HepG2 (cell line): ENCODE measurements around the gene WDR89. TPM values are rescaled to one million over a fixed set of nuclear protein-coding genes. Genes with fewer than 3 reads are reported as not detected.

ENCODE experiments used
- ATAC-seq: fragments of 200-7000 bp; cut with Tn5 transposase; 3 replicates; pipeline ENCODE4 v1.9.1; 2020; ENCODE audit warnings: mild to moderate bottlenecking, moderate library complexity
- Bru-seq: library from RNA; stranded (reverse); fragments of 400-500 nt; gene quantifications from one replicate; lab custom pipeline; 2021; lab: Mats Ljungman, UMichigan
- BruChase-seq, 2 experiments: library from RNA; stranded (reverse); fragments of 400-500 nt; gene quantifications; one replicate each; lab custom pipeline; 2021; lab: Mats Ljungman, UMichigan
- BruUV-seq: library from RNA; stranded (reverse); fragments of 400-500 nt; replicated peaks from 2 replicates; lab custom pipeline; 2021; lab: Mats Ljungman, UMichigan
- CTCF ChIA-PET: fragments of 300-600 bp; formaldehyde crosslinking; extraction: SDS; loops from one replicate; lab custom pipeline; 2021; ENCODE audit warnings: low total read pairs, inconsistent platforms, low intra/inter-chr PET ratio; lab: Yijun Ruan, JAX
- POLR2A ChIA-PET: fragments of 350-600 bp; sonication (Branson Sonifier 250); formaldehyde crosslinking; loops from one replicate; lab custom pipeline; 2020; ENCODE audit warnings: antibody characterized with exemption, inconsistent platforms; lab: Yijun Ruan, JAX
- DNase-seq: peaks from one replicate; pipeline ENCODE4 v3.0.0-alpha.2; 2015; ENCODE audit warnings: low spot score
- FAIRE-seq: peaks from 3 replicates; lab custom pipeline; 2011; peaks lifted over from hg19 to GRCh38; lab: Jason Lieb, UNC
- H2AFZ ChIP-seq: one replicate; pipeline ENCODE4 v1.6.1; 2011; ENCODE audit warnings: low read length, inconsistent platforms
- H3K27ac ChIP-seq: fragments of 300-600 bp; 3 replicates; pipeline ENCODE4 v1.8.0; 2011; ENCODE audit warnings: mixed run types, mild to moderate bottlenecking, mixed read lengths, low read length, inconsistent platforms; ENCODE audit not compliant: insufficient read depth; ENCODE audit errors: extremely low read length
- H3K27me3 ChIP-seq, 2 experiments: fragments of 200-600 bp in 1 of 2; 2 replicates in 1 of 2; 3 replicates in 1 of 2; pipeline versions ENCODE4 v1.6.0 to v1.8.0; 2011; ENCODE audit warnings: low read length in 2 of 2, mild to moderate bottlenecking in 2 of 2, moderate library complexity in 2 of 2, inconsistent platforms in 1 of 2; ENCODE audit not compliant: insufficient read depth in 2 of 2, control insufficient read depth in 1 of 2
- H3K36me3 ChIP-seq, 2 experiments: fragments of 200-600 bp in 1 of 2; replicated peaks in 1 of 2; 2 replicates in 1 of 2; 3 replicates in 1 of 2; pipeline versions ENCODE4 v1.5.1 to v1.8.0; 2011; ENCODE audit warnings: low read length in 2 of 2, inconsistent platforms in 1 of 2; ENCODE audit not compliant: insufficient read depth in 2 of 2, control insufficient read depth in 1 of 2
- H3K4me1 ChIP-seq: 2 replicates; pipeline ENCODE4 v1.5.1; 2012; ENCODE audit warnings: low read length, inconsistent platforms; ENCODE audit not compliant: insufficient read depth
- H3K4me2 ChIP-seq: 2 replicates; pipeline ENCODE4 v1.6.0; 2011; ENCODE audit warnings: low read depth, low read length, inconsistent platforms
- H3K4me3 ChIP-seq, 3 experiments: fragments of 200-600 bp in 1 of 3; sonication (generic), shearing (Covaris generic) in 1 of 3; replicated peaks in 1 of 3; 2 replicates each; pipeline ENCODE4 v1.5.1; 2011 to 2016; ENCODE audit warnings: low read length in 3 of 3, inconsistent platforms in 2 of 3, low read depth in 2 of 3, mild to moderate bottlenecking in 2 of 3, control low read depth in 1 of 3, mixed read lengths in 1 of 3; ENCODE audit not compliant: insufficient read depth in 1 of 3
- H3K79me2 ChIP-seq: one replicate; pipeline ENCODE4 v1.6.1; 2011; ENCODE audit warnings: low read length, inconsistent platforms; ENCODE audit not compliant: insufficient read depth
- H3K9ac ChIP-seq: 2 replicates; pipeline ENCODE4 v1.6.0; 2011; ENCODE audit warnings: mild to moderate bottlenecking, low read depth, low read length, inconsistent platforms; ENCODE audit not compliant: insufficient read depth
- H3K9me3 ChIP-seq: 2 replicates; pipeline ENCODE4 v1.5.1; 2012; ENCODE audit warnings: mild to moderate bottlenecking, low read length
- H4K20me1 ChIP-seq: 2 replicates; pipeline ENCODE4 v1.6.0; 2011; ENCODE audit warnings: inconsistent platforms, mild to moderate bottlenecking, low read length, moderate library complexity; ENCODE audit not compliant: insufficient read depth
- ARNT2 ChIP-seq: sonication (generic); formaldehyde crosslinking; IDR thresholded peaks from 2 replicates; pipeline ENCODE4 v1.8.0; 2022; ENCODE audit warnings: mild to moderate bottlenecking, low read depth, missing genetic modification reagents, moderate library complexity
- HOXA5 ChIP-seq: sonication (generic); formaldehyde crosslinking; IDR thresholded peaks from 2 replicates; pipeline ENCODE4 v1.4.0; 2020; ENCODE audit warnings: missing genetic modification reagents
- ZKSCAN5 ChIP-seq: sonication (generic); formaldehyde crosslinking; IDR thresholded peaks from 2 replicates; pipeline ENCODE4 v1.5.1; 2020; ENCODE audit warnings: mild to moderate bottlenecking, missing genetic modification reagents
- ZNF274 ChIP-seq: sonication (generic); formaldehyde crosslinking; IDR thresholded peaks from 2 replicates; pipeline ENCODE4 v1.5.1; 2020; ENCODE audit warnings: mild to moderate bottlenecking, missing genetic modification reagents
- WGBS: methylation state at CpG from one replicate; pipeline ENCODE4 v1.1.6; 2017; ENCODE audit warnings: low lambda C conversion rate; 5-methylcytosine and 5-hydroxymethylcytosine counted together
- in situ Hi-C: cut with HindIII; loops from 2 replicates; pipeline ENCODE4 v1.10.0; 2017; ENCODE audit warnings: low pct_unique_long_range_greater_than_20kb; ENCODE audit not compliant: extremely low pct_ligation_motif_present
- intact Hi-C: fragments of 100-400 bp; cut with micrococcal nuclease; formaldehyde crosslinking; loops from one replicate; pipeline ENCODE4 v1.10.0; 2022; ENCODE audit not compliant: unreplicated experiment
- long read RNA-seq, 2 experiments: library from RNA in 1 of 2; library from polyadenylated mRNA in 1 of 2; stranded (forward) in 1 of 2; unstranded in 1 of 2; transcript quantifications; one replicate each; pipeline ENCODE4 v2.0.0, GENCODE V29; 2019 to 2022
- polyA minus RNA-seq, 3 experiments: library from RNA; depleted of rRNA, polyadenylated mRNA; stranded (reverse); fragments of >200 nt; gene quantifications; 2 replicates each; pipeline ENCODE4 v1.2.3, GENCODE V29; 2011; ENCODE audit warnings: low replicate concordance in 1 of 3
- polyA plus RNA-seq, 8 experiments: library from polyadenylated mRNA; depleted of rRNA in 3 of 8; stranded (reverse) in 7 of 8; unstranded in 1 of 8; fragments of >200 nt; fragmentation: Illumina TruSeq in 4 of 8; extraction: Trizol in 4 of 8; gene quantifications; 2 replicates each; pipeline versions ENCODE4 v1.2.1 to v1.2.3, GENCODE V29; 2011 to 2016; ENCODE audit warnings: low read depth in 4 of 8, missing spikeins in 1 of 8, mixed read lengths in 1 of 8; ENCODE audit not compliant: insufficient read depth in 1 of 8
- total RNA-seq, 5 experiments: library from RNA; depleted of rRNA; stranded (reverse); fragments of >200 nt; fragmentation: Illumina TruSeq; extraction: Trizol; gene quantifications; 2 replicates each; pipeline ENCODE4 v1.2.3, GENCODE V29; 2016; ENCODE audit warnings: low read depth in 1 of 5
- TF ChIP-seq, protein P1 (sequence below): IDR thresholded peaks from 2 replicates; pipeline ENCODE4 v1.6.1; 2016; ENCODE audit warnings: missing genetic modification reagents, missing compliant biosample characterization
- TF ChIP-seq, protein P2 (sequence below), 2 experiments: sonication (generic) in 1 of 2; formaldehyde crosslinking in 1 of 2; IDR thresholded peaks; 2 replicates each; pipeline versions ENCODE4 v1.4.0 to v1.6.1; 2018 to 2020; ENCODE audit warnings: missing genetic modification reagents in 2 of 2, borderline replicate concordance in 1 of 2, low read depth in 1 of 2, mild to moderate bottlenecking in 1 of 2, missing biosample characterization in 1 of 2
- TF ChIP-seq, protein P3 (sequence below): sonication (generic); formaldehyde crosslinking; IDR thresholded peaks from 2 replicates; pipeline ENCODE4 v1.4.0; 2020; ENCODE audit warnings: missing genetic modification reagents, mild to moderate bottlenecking, borderline replicate concordance

The WDR89 gene, protein sequence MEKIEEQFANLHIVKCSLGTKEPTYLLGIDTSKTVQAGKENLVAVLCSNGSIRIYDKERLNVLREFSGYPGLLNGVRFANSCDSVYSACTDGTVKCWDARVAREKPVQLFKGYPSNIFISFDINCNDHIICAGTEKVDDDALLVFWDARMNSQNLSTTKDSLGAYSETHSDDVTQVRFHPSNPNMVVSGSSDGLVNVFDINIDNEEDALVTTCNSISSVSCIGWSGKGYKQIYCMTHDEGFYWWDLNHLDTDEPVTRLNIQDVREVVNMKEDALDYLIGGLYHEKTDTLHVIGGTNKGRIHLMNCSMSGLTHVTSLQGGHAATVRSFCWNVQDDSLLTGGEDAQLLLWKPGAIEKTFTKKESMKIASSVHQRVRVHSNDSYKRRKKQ
- total RNA-seq (2016; rRNA removed; fragmentation: Illumina TruSeq; extraction: Trizol) (20.1 and 37.0 TPM in 2 replicates), polyA plus RNA-seq (2011; rRNA removed) (4.2 and 5.2 TPM in 2 replicates), polyA minus RNA-seq (2011; rRNA and poly(A)+ RNA removed; ENCODE audit: low replicate concordance) (4.7 and 6.7 TPM in 2 replicates), Bru-seq, nascent RNA (percentile 67 among the genes with signal in this experiment), BruChase-seq, experiment 1, labeled RNA remaining after a 6-hour chase (percentile 51 among the genes with signal in this experiment), BruChase-seq, experiment 2, labeled RNA remaining after a 2-hour chase (percentile 65 among the genes with signal in this experiment)
- 13.0 and 15.7 TPM in 2 replicates for total RNA-seq (2016; cell fraction: cytosol; rRNA removed; fragmentation: Illumina TruSeq; extraction: Trizol; ENCODE audit: low read depth)
- total RNA-seq (2016; cell fraction: insoluble cytoplasmic fraction; rRNA removed; fragmentation: Illumina TruSeq; extraction: Trizol), result 21.8 and 36.8 TPM in 2 replicates
- total RNA-seq (2016; cell fraction: membrane; rRNA removed; fragmentation: Illumina TruSeq; extraction: Trizol), result 14.1 and 17.0 TPM in 2 replicates
- 11.0 and 12.6 TPM in 2 replicates for total RNA-seq (2016; cell fraction: nucleus; rRNA removed; fragmentation: Illumina TruSeq; extraction: Trizol)
- 1.5 and 3.3 TPM in 2 replicates for polyA plus RNA-seq (2011; cell fraction: cytosol; rRNA removed)
- polyA plus RNA-seq (2011; cell fraction: nucleus; rRNA removed), result 1.2 and 2.2 TPM in 2 replicates
- 8.8 and 10.4 TPM in 2 replicates for polyA plus RNA-seq (2012)
- 0.91 and 0.95 TPM in 2 replicates for polyA plus RNA-seq (2016; cell fraction: cytosol; fragmentation: Illumina TruSeq; extraction: Trizol; ENCODE audit: low read depth)
- 19.5 and 21.1 TPM in 2 replicates for polyA plus RNA-seq (2016; cell fraction: insoluble cytoplasmic fraction; fragmentation: Illumina TruSeq; extraction: Trizol; ENCODE audit: low read depth)
- 3.0 and 3.7 TPM in 2 replicates for polyA plus RNA-seq (2016; cell fraction: membrane; fragmentation: Illumina TruSeq; extraction: Trizol; ENCODE audit: low read depth)
- polyA plus RNA-seq (2016; cell fraction: nucleus; fragmentation: Illumina TruSeq; extraction: Trizol; ENCODE audit: insufficient read depth, low read depth), result 11.3 and 13.0 TPM in 2 replicates
- 7.7 and 9.3 TPM in 2 replicates for polyA minus RNA-seq (2011; cell fraction: cytosol; rRNA and poly(A)+ RNA removed)
- polyA minus RNA-seq (2011; cell fraction: nucleus; rRNA and poly(A)+ RNA removed), result 9.4 and 10.9 TPM in 2 replicates
- long read RNA-seq, experiment 1, partial matches to known transcripts, result 1 of 9 reads
- long read RNA-seq, experiment 1, other reads (novel, unspliced or antisense), result 6 of 9 reads
- long read RNA-seq, experiment 2, transcript WDR89-204 (1 exons, 2,935 nt), result major isoform, 16 of 20 reads
- long read RNA-seq, experiment 2, partial matches to known transcripts, result 1 of 20 reads
- long read RNA-seq, experiment 2, other reads (novel, unspliced or antisense), result 3 of 20 reads

DNA sequence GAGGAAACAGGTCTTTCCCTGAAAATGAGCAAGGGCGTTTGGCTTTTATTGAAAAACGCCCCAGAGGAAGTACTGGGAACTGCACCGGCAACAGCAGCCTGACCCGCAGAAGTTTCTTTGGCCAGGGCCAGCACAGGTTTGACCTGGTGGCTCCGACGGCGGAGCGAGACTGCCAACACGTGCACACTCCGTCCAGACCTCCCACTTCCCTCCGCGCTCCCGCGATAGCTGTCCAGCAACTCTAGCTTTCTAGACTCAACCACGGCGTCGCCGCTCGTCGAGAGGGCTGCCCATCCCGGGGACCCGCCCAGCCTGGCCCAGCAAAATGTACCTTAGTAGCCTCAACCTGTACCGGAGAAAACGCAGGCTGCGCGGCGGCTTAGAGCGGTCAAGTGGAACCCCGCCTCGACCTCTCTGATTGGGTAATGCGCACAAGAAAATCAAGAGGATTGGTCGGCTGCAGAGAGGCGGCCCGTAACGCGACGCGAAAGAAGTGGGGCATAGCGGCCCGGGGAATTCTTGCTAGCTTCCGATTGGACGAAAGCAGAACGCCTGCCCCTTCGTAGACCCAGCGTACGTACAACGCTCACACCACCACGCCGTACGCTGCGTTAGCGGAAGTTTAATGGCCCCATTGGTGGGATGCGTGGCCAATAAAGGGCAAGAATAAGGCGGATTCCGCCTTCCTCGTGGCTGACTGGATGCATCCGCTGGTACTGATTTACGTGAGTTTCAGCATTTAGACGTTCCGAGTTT, at the start of gene WDR89:
Gene WDR89, minus strand, starts transcription at position 399 of the 756 bp plus-strand sequence. CDS start 41,929 bp downstream, outside the sequence.
- H2AFZ ChIP-seq, result peak within 1 kb of the TSS; percentile 91
- peak within 1 kb of the TSS; percentile 95 for H3K27ac ChIP-seq
- H3K4me3 ChIP-seq, result peak within 1 kb of the TSS; percentile 66 to 77 (median 74)
- H4K20me1 ChIP-seq, result no peaks in the 10 kb centered on the region
- ChIA-PET CTCF (no interaction called here), POLR2A (interaction anchor here (0.6 to 2.4 kb wide), 14 partner anchors 10 to 746 kb away, joined by 3 to 25 read pairs (median 4); partner anchors contain the start of genes MTHFD1 and PPP2R5E)
- intact Hi-C loops (loop anchor here (1.0 to 5.0 kb wide), 4 partner anchors 18 to 252 kb away; partner anchors contain the start of genes PPP2R5E and SGPP1), in situ Hi-C loops (no loop called here)
- DNase-seq, result peak; percentile 99
- peak within 1 kb of the TSS; percentile 94 for H3K9ac ChIP-seq
- FAIRE-seq, result peak; percentile 95
- peaks cover 40% of the 10 kb centered on the region for H3K4me1 ChIP-seq
- no peaks in the 10 kb centered on the region for H3K9me3 ChIP-seq
- H3K79me2 ChIP-seq, result peaks cover 39% of the 10 kb centered on the region
- H3K27me3 ChIP-seq, result no peaks in the 10 kb centered on the region
- H3K4me2 ChIP-seq, result peak within 1 kb of the TSS; percentile 78
- ATAC-seq, result peak; percentile 96
- WGBS, result 2% methylated on average over 19 of the region's 60 CpGs
- BruUV-seq, result no TSS peak
- H3K36me3 ChIP-seq, result no peaks in the 10 kb centered on the region
- peak; percentile 93 for TF ChIP-seq HOXA5 (CRISPR knock-in tag)
- TF ChIP-seq, protein P1, sequence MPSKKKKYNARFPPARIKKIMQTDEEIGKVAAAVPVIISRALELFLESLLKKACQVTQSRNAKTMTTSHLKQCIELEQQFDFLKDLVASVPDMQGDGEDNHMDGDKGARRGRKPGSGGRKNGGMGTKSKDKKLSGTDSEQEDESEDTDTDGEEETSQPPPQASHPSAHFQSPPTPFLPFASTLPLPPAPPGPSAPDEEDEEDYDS (CRISPR knock-in tag), result peak; percentile 90
- 0 out of 2 replicates have a peak, but pooled peaks have one; percentile 63 for TF ChIP-seq ZKSCAN5 (CRISPR knock-in tag)
- TF ChIP-seq, protein P2, sequence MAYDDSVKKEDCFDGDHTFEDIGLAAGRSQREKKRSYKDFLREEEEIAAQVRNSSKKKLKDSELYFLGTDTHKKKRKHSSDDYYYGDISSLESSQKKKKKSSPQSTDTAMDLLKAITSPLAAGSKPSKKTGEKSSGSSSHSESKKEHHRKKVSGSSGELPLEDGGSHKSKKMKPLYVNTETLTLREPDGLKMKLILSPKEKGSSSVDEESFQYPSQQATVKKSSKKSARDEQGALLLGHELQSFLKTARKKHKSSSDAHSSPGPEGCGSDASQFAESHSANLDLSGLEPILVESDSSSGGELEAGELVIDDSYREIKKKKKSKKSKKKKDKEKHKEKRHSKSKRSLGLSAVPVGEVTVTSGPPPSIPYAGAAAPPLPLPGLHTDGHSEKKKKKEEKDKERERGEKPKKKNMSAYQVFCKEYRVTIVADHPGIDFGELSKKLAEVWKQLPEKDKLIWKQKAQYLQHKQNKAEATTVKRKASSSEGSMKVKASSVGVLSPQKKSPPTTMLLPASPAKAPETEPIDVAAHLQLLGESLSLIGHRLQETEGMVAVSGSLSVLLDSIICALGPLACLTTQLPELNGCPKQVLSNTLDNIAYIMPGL (CRISPR knock-in tag; IDR thresholded peaks at IDR 0.05; ENCODE audit: borderline replicate concordance in 1 of 2, low read depth in 1 of 2), result peak; percentile 83 to 88
- TF ChIP-seq, protein P3, sequence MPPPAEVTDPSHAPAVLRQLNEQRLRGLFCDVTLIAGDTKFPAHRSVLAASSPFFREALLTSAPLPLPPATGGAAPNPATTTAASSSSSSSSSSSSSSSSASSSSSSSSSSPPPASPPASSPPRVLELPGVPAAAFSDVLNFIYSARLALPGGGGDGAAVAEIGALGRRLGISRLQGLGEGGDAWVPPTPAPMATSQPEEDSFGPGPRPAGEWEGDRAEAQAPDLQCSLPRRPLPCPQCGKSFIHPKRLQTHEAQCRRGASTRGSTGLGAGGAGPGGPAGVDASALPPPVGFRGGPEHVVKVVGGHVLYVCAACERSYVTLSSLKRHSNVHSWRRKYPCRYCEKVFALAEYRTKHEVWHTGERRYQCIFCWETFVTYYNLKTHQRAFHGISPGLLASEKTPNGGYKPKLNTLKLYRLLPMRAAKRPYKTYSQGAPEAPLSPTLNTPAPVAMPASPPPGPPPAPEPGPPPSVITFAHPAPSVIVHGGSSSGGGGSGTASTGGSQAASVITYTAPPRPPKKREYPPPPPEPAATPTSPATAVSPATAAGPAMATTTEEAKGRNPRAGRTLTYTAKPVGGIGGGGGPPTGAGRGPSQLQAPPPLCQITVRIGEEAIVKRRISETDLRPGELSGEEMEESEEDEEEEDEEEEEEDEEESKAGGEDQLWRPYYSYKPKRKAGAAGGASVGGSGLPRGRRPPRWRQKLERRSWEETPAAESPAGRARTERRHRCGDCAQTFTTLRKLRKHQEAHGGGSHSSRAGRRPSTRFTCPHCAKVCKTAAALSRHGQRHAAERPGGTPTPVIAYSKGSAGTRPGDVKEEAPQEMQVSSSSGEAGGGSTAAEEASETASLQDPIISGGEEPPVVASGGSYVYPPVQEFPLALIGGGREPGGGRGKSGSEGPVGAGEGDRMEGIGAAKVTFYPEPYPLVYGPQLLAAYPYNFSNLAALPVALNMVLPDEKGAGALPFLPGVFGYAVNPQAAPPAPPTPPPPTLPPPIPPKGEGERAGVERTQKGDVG, result peak; percentile 91; the same call in 1 of the 2 replicates
- peak; percentile 83 for TF ChIP-seq ARNT2 (CRISPR knock-in tag)
- peak; percentile 86 for TF ChIP-seq ZNF274 (CRISPR knock-in tag)
